ENCODE data around the gene FHOD1. TPM values are rescaled to one million over a fixed set of nuclear protein-coding genes. Genes with fewer than 3 reads are reported as not detected.
A peak's percentile ranks its signal among the peaks of the same experiment; 100 is the strongest.

Gene FHOD1
- total and polyA plus RNA-seq, 9 of the 15 experiments (the other 6 are each of a cell fraction or from before 2014, with no cell fraction given), result 18.7 to 126 (median 32.3) TPM

GRCh38 chr16:67270931-67271338, 23.7 kb upstream of the FHOD1 start:
- POLR2A ChIA-PET, result interaction anchor here (0.5 to 1.8 kb wide), 5 partner anchors 8 to 1203 kb away, joined by 3 to 5 read pairs (median 4); no protein-coding TSS in a partner anchor
- BruUV-seq (replicated peaks), result no TSS peak

More at GRCh38 chr16:67270931-67271338, 23.7 kb upstream of the FHOD1 start:
- FAIRE-seq (no peak), ATAC-seq (no peak), DNase-seq (ENCODE audit: extremely low read depth in 1 of 4, low spot score in 3 of 4) (no peak)
- intact Hi-C loops (cut with micrococcal nuclease) (no loop called here), in situ Hi-C loops (cut with MboI) (no loop called here)
- Histone ChIP-seq H3K27ac (ENCODE audit: extremely low read depth, low read depth, low read length) (no peak overlapping the region), H3K27me3 (ENCODE audit: control insufficient read depth in 2 of 2, insufficient read depth in 2 of 2, low read length in 2 of 2) (no peaks in the 10 kb centered on the region), H3K4me3 (no peak overlapping the region), H3K4me2 (ENCODE audit: insufficient read depth, low read length) (no peak overlapping the region), H3K4me1 (replicated peaks in 1 of 2; ENCODE audit: control insufficient read depth in 2 of 2, insufficient read depth in 2 of 2, low read length in 2 of 2) (peaks cover 23 to 29% of the 10 kb centered on the region in 2 experiments), H3K9ac (ENCODE audit: insufficient read depth in 1 of 2, low read depth in 2 of 2, low read length in 2 of 2) (peak overlapping the region in 1 of 2 experiments; percentile 78; a peak in 2 of 4 replicates), H2AFZ (ENCODE audit: low read depth, low read length) (no peak overlapping the region), H3K9me3 (replicated peaks; ENCODE audit: control insufficient read depth, insufficient read depth, low read depth, low read length) (no peaks in the 10 kb centered on the region), H3K9me1 (ENCODE audit: control insufficient read depth, insufficient read depth, low read length) (no peaks in the 10 kb centered on the region), H3K79me2 (ENCODE audit: control insufficient read depth, insufficient read depth, low read length) (no peaks in the 10 kb centered on the region), H4K20me1 (replicated peaks; ENCODE audit: control insufficient read depth, insufficient read depth, low read length) (no peaks in the 10 kb centered on the region), H3K36me3 (ENCODE audit: control insufficient read depth, insufficient read depth, low read length) (peaks cover 11% of the 10 kb centered on the region; the same call in 1 of the 3 replicates)
- WGBS (ENCODE audit: insufficient coverage, low coverage, missing lambda C conversion rate), result 84% methylated on average over 11 of the region's 11 CpGs
- TF ChIP-seq TSC22D4 (tag; IDR thresholded peaks at IDR 0.05) (no peak), HDAC2 (IDR thresholded peaks at IDR 0.05) (no peak), ZNF121 (CRISPR knock-in tag; conservative IDR thresholded peaks at IDR 0.05) (no peak), MLX (CRISPR knock-in tag; conservative IDR thresholded peaks at IDR 0.05) (no peak), POLR2AphosphoS2 (IDR thresholded peaks at IDR 0.05; ENCODE audit: low read length) (peak; percentile 7; the same call in 1 of the 2 replicates), POLR2A (conservative IDR thresholded peaks at IDR 0.05) (0 out of 2 replicates have a peak, but pooled peaks have one; percentile 37), POLR2G (IDR thresholded peaks at IDR 0.05; ENCODE audit: low read depth, low read length) (peak; percentile 74), ZBED1 (IDR thresholded peaks at IDR 0.05) (no peak), ZNF263 (CRISPR knock-in tag; IDR thresholded peaks at IDR 0.05; ENCODE audit: borderline replicate concordance) (peak; percentile 61; the same call in 1 of the 2 replicates)
- CTCF ChIA-PET (ENCODE audit: low intra/inter-chr PET ratio), result no interaction called here

Measured in K562 (cell line).